Measurements from ENCODE around the gene SEM1. TPM values are rescaled to one million over a fixed set of nuclear protein-coding genes. Genes with fewer than 3 reads are reported as not detected.

The SEM1 gene
- total RNA-seq, 1 experiment from 2014 or later = 79.9 TPM

DNA sequence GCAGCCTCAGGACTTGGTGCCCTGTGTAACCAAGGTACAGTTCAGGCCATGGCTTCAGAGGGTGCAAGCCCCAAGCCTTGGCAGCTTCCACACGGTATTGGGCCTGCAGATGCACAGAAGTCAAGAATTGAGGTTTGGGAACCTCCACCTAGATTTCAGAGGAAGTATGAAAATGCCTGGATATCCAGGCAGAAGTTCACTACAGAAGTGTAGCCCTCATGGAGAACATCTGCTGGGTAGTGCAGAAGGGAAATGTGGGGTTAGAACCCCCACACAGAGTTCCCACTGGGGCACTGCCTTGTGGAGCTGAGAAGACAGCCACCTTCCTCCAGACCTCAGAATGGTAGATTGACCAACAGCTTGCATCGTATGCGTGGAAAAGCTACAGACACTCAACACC is 3.4 kb upstream of the SEM1 start:
- Histone ChIP-seq H3K79me2 (ENCODE audit: insufficient read depth, low read length) (peaks cover 9% of the 10 kb centered on the region; the same call in 1 of the 2 replicates), H3K9me3 (ENCODE audit: control insufficient read depth, low read depth, low read length) (peaks cover 9% of the 10 kb centered on the region), H3K79me1 (ENCODE audit: insufficient read depth, low read depth, low read length, poor library complexity, severe bottlenecking) (no peaks in the 10 kb centered on the region), H2AFZ (ENCODE audit: low read length) (no peak overlapping the region), H3K9ac (ENCODE audit: extremely low read depth, insufficient read length, low read length) (no peak overlapping the region), H2BK120ac (ENCODE audit: low read depth, low read length, poor library complexity, severe bottlenecking) (no peak overlapping the region), H2BK15ac (ENCODE audit: low read depth, low read length) (no peak overlapping the region), H2BK12ac (ENCODE audit: insufficient read length, low read depth, low read length) (no peak overlapping the region), H2AK5ac (ENCODE audit: insufficient read length, low read length) (no peak overlapping the region), H4K5ac (ENCODE audit: insufficient read length, low read depth, low read length) (no peak overlapping the region), H3K27ac (ENCODE audit: insufficient read length, low read depth, low read length) (no peak overlapping the region), H3T11ph (ENCODE audit: low read length) (no peak overlapping the region), H3K18ac (ENCODE audit: insufficient read length, low read depth, low read length) (no peak overlapping the region), H3K56ac (ENCODE audit: insufficient read length, low read depth, low read length) (no peak overlapping the region), H3K4me2 (ENCODE audit: insufficient read depth, insufficient read length, low read length) (no peak overlapping the region), H3K4ac (ENCODE audit: low read depth, low read length) (no peak overlapping the region), H2BK20ac (ENCODE audit: low read depth, low read length, poor library complexity, severe bottlenecking) (no peak overlapping the region), H3K14ac (ENCODE audit: insufficient read depth, low read length) (no peak overlapping the region), H3K23me2 (ENCODE audit: insufficient read length, low read depth, low read length, poor library complexity, severe bottlenecking) (peaks cover 3% of the 10 kb centered on the region), H3K23ac (ENCODE audit: insufficient read length, low read depth, low read length) (no peak overlapping the region), H3K27me3 (ENCODE audit: insufficient read depth, low read length) (no peaks in the 10 kb centered on the region), H4K91ac (ENCODE audit: insufficient read length, low read depth, low read length) (no peak overlapping the region), H2BK5ac (ENCODE audit: insufficient read length, low read length) (no peak overlapping the region), H3K4me1 (ENCODE audit: insufficient read depth, low read length) (no peaks in the 10 kb centered on the region), H4K8ac (replicated peaks; ENCODE audit: insufficient read length, low read depth, low read length) (no peak overlapping the region), H4K20me1 (ENCODE audit: control insufficient read depth, insufficient read depth, insufficient read length) (no peaks in the 10 kb centered on the region)
- no CpG with 5 or more reads among the region's 3 CpGs for WGBS (ENCODE audit: extremely low coverage, insufficient read length, low lambda C conversion rate)
- Mint-ChIP-seq H3K4me1 (peaks cover 3 to 6% of the 10 kb centered on the region in 2 experiments), H3K27me3 (ENCODE audit: low read depth) (peaks cover 3% of the 10 kb centered on the region; the same call in 1 of the 2 replicates), H3K4me3 (no peak overlapping the region), H3K9me3 (peaks cover 28 to 29% of the 10 kb centered on the region in 2 experiments), H3K36me3 (ENCODE audit: insufficient read depth in 1 of 3, low read depth in 3 of 3) (peaks cover 3 to 17% (median 10%) of the 10 kb centered on the region in 3 experiments), H3K27ac (no peak overlapping the region)
- TF ChIP-seq, protein P1, sequence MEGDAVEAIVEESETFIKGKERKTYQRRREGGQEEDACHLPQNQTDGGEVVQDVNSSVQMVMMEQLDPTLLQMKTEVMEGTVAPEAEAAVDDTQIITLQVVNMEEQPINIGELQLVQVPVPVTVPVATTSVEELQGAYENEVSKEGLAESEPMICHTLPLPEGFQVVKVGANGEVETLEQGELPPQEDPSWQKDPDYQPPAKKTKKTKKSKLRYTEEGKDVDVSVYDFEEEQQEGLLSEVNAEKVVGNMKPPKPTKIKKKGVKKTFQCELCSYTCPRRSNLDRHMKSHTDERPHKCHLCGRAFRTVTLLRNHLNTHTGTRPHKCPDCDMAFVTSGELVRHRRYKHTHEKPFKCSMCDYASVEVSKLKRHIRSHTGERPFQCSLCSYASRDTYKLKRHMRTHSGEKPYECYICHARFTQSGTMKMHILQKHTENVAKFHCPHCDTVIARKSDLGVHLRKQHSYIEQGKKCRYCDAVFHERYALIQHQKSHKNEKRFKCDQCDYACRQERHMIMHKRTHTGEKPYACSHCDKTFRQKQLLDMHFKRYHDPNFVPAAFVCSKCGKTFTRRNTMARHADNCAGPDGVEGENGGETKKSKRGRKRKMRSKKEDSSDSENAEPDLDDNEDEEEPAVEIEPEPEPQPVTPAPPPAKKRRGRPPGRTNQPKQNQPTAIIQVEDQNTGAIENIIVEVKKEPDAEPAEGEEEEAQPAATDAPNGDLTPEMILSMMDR (conservative IDR thresholded peaks at IDR 0.05) = no peak
- DNase-seq = no peak

Data from H9 (cell line).